ENCODE data around the gene PATJ. TPM values are rescaled to one million over a fixed set of nuclear protein-coding genes. Genes with fewer than 3 reads are reported as not detected.

PATJ gene
- total RNA-seq, 2 donors from 2014 or later = 47.8 to 64.5 TPM

GRCh38 chr1:61895175-61895574, 152.9 kb downstream of the PATJ start:
- Histone ChIP-seq H3K4me3 (no peak overlapping the region), H3K27ac (no peak overlapping the region), H3K9me3 (no peaks in the 10 kb centered on the region), H3K36me3 (no peaks in the 10 kb centered on the region), H3K27me3 (replicated peaks; ENCODE audit: insufficient read depth) (no peaks in the 10 kb centered on the region), H3K4me1 (ENCODE audit: control insufficient read depth in 1 of 2, low read depth in 2 of 2) (no peaks in the 10 kb centered on the region)
- ATAC-seq (ENCODE audit: insufficient number of reproducible peaks, low FRiP score, low read depth) (no peak), DNase-seq (ENCODE audit: low spot score) (no peak)
- TF ChIP-seq, protein P1, sequence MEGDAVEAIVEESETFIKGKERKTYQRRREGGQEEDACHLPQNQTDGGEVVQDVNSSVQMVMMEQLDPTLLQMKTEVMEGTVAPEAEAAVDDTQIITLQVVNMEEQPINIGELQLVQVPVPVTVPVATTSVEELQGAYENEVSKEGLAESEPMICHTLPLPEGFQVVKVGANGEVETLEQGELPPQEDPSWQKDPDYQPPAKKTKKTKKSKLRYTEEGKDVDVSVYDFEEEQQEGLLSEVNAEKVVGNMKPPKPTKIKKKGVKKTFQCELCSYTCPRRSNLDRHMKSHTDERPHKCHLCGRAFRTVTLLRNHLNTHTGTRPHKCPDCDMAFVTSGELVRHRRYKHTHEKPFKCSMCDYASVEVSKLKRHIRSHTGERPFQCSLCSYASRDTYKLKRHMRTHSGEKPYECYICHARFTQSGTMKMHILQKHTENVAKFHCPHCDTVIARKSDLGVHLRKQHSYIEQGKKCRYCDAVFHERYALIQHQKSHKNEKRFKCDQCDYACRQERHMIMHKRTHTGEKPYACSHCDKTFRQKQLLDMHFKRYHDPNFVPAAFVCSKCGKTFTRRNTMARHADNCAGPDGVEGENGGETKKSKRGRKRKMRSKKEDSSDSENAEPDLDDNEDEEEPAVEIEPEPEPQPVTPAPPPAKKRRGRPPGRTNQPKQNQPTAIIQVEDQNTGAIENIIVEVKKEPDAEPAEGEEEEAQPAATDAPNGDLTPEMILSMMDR (IDR thresholded peaks at IDR 0.05) = no peak

- ATAC-seq (ENCODE audit: insufficient number of reproducible peaks, low FRiP score, low read depth) = no peak
- no peak for DNase-seq (ENCODE audit: low spot score)
- H3K27me3 ChIP-seq (replicated peaks; ENCODE audit: insufficient read depth) = no peaks in the 10 kb centered on the region
- TF ChIP-seq, protein P1 (IDR thresholded peaks at IDR 0.05) = no peak
- H3K4me1 ChIP-seq (ENCODE audit: control insufficient read depth in 1 of 2, low read depth in 2 of 2) = no peaks in the 10 kb centered on the region
- H3K4me3 ChIP-seq = no peak overlapping the region
- no peaks in the 10 kb centered on the region for H3K36me3 ChIP-seq
- no peak overlapping the region for H3K27ac ChIP-seq
- H3K9me3 ChIP-seq = no peaks in the 10 kb centered on the region
Observed at GRCh38 chr1:61898658-61899057, 156.4 kb downstream of the PATJ start.

- Histone ChIP-seq H3K9me3 (no peaks in the 10 kb centered on the region), H3K27ac (no peak overlapping the region), H3K36me3 (no peaks in the 10 kb centered on the region), H3K4me1 (ENCODE audit: control insufficient read depth in 1 of 2, low read depth in 2 of 2) (no peaks in the 10 kb centered on the region), H3K4me3 (no peak overlapping the region), H3K27me3 (replicated peaks; ENCODE audit: insufficient read depth) (no peaks in the 10 kb centered on the region)
- ATAC-seq (ENCODE audit: insufficient number of reproducible peaks, low FRiP score, low read depth) (no peak), DNase-seq (ENCODE audit: low spot score) (no peak)
- TF ChIP-seq, protein P1 (IDR thresholded peaks at IDR 0.05) = no peak
Observed at GRCh38 chr1:61904354-61904753, 162.1 kb downstream of the PATJ start.

- no peaks in the 10 kb centered on the region for H3K9me3 ChIP-seq
- no peak for ATAC-seq (ENCODE audit: insufficient number of reproducible peaks, low FRiP score, low read depth)
- DNase-seq (ENCODE audit: low spot score) = no peak
- H3K27me3 ChIP-seq (replicated peaks; ENCODE audit: insufficient read depth) = no peaks in the 10 kb centered on the region
- no peak overlapping the region for H3K27ac ChIP-seq
- no peaks in the 10 kb centered on the region for H3K4me1 ChIP-seq (ENCODE audit: control insufficient read depth in 1 of 2, low read depth in 2 of 2)
- TF ChIP-seq, protein P1 (IDR thresholded peaks at IDR 0.05) = no peak
- no peaks in the 10 kb centered on the region for H3K36me3 ChIP-seq
- H3K4me3 ChIP-seq = no peak overlapping the region
Observed at GRCh38 chr1:61907102-61907501, 164.8 kb downstream of the PATJ start.

DNA sequence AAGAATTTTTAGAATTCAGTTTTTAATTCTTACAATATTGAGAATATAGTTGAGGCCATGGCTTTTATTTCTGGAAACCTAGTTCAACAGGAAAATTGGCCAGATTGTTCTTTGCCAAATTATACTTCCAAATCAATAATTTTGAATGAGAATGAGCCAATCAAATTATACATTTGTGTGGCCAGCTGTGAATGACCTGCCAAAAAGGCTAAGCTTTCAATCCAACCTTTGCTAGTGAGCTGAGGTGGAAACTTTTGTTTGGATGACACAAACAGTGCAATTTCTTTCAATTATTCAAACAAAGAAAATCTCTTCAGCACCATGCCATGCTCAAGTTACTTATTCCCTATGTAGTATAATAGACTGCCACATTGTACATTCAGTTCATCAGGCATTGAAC, 167.8 kb downstream of the PATJ start:
- no peaks in the 10 kb centered on the region for H3K27me3 ChIP-seq (replicated peaks; ENCODE audit: insufficient read depth)
- H3K27ac ChIP-seq = no peak overlapping the region
- no peaks in the 10 kb centered on the region for H3K9me3 ChIP-seq
- H3K4me1 ChIP-seq (ENCODE audit: control insufficient read depth in 1 of 2, low read depth in 2 of 2) = peaks cover 0 to 17% of the 10 kb centered on the region in 2 donors
- ATAC-seq (ENCODE audit: insufficient number of reproducible peaks, low FRiP score, low read depth) (no peak), DNase-seq (ENCODE audit: low spot score) (no peak)
- TF ChIP-seq, protein P1 (IDR thresholded peaks at IDR 0.05) = no peak
- H3K36me3 ChIP-seq = no peaks in the 10 kb centered on the region
- no peak overlapping the region for H3K4me3 ChIP-seq

Measured in thoracic aorta (tissue), 2 donors.